ENCODE results near the gene ADAMTS17. TPM values are rescaled to one million over a fixed set of nuclear protein-coding genes. Genes with fewer than 3 reads are reported as not detected.
"Not testable (repeated sequence)": the region's sequence is repeated elsewhere in the genome, so short reads cannot be mapped to it uniquely, and the experiment has no call there.

ADAMTS17 gene
- total RNA-seq, 1 donor from 2014 or later: 1.4 TPM

DNA sequence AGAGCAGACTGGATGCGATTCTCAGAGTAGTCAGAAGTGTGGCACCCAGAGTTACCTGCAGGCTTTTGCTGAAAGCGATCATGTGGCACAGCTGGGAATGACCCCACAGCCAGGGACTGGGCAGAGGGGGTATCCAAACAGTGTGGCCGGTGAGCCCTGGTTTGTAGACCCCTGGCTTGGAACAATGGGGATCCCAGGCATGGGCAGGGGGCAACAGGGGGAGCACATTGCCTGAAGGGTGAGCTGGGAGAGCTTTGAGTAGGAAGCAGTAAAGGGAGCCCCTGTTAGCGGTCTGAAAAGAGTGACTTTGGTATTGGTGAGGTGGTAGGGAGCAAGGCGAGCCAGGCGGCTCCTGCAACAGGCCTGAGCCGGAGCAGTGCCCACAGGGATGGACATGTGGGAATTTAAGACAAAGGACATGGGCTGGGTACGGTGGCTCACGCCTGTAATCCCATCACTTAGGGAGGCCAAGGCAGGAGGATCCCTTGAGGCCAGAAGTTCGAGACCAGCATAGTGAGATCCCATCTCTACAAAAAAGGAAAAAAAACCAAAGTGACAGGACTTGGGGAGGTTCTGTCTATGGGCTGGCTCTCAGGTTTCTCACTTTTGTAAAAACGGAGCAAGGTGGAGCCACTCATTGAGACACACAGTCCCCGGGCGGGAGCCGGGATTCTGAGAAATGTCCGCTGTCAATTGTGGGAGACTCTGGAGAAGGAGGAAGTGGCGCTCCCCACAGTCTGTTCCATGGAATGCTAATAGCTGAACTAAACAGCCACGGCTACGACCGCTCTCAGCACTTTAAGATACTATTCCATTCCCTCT, 384.7 kb downstream of the ADAMTS17 start:
- intact Hi-C loops (cut with DNase I): no loop called here
- ATAC-seq: no peak
- no peak for DNase-seq (ENCODE audit: missing footprints)

DNA sequence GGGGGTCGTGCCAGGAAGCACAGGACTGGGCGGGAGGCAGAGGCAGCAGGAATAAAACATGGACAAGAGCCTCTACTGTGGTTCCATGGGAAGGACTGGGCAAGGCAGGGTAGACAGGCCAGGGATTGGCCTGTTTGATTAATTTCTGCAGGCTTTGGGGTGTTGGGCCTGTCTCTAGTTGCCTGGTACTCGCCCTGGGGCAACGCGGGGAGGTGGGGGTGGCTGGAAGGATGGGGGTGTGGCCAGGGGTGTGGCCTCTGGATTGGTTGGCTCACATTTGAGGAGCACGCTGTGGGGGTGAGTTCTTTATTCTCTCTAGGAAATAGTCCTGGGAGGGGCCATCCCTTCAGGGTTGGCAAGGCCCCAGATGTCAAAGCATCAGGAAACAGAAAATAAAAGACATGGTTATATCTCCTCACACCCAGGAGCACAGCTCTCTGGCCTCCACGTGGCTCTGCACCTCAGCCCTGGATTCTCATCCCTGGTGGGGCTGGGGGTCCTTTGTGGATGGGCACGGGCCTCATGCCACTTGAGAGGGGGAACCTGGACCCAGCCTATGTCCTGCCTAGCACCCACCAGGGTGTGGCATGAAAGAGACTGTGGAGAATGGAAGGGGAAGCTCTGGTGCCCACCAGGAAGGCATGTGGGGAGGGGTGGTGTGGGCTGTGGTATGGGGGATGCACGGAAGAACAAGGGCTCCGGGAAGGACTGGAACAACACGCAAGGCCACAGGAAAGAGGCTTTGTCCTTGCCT, 385.6 kb downstream of the ADAMTS17 start:
- DNase-seq (ENCODE audit: missing footprints) (no peak), ATAC-seq (no peak)
- intact Hi-C loops (cut with DNase I): no loop called here

GRCh38 chr15:99955532-99955931, 386.2 kb downstream of the ADAMTS17 start:
- DNase-seq (ENCODE audit: missing footprints) (no peak), ATAC-seq (no peak)
- intact Hi-C loops (cut with DNase I): no loop called here

GRCh38 chr15:99955181-99955525, 386.6 kb downstream of the ADAMTS17 start:
- intact Hi-C loops (cut with DNase I): no loop called here
- DNase-seq (ENCODE audit: missing footprints) (no peak), ATAC-seq (no peak)

DNA sequence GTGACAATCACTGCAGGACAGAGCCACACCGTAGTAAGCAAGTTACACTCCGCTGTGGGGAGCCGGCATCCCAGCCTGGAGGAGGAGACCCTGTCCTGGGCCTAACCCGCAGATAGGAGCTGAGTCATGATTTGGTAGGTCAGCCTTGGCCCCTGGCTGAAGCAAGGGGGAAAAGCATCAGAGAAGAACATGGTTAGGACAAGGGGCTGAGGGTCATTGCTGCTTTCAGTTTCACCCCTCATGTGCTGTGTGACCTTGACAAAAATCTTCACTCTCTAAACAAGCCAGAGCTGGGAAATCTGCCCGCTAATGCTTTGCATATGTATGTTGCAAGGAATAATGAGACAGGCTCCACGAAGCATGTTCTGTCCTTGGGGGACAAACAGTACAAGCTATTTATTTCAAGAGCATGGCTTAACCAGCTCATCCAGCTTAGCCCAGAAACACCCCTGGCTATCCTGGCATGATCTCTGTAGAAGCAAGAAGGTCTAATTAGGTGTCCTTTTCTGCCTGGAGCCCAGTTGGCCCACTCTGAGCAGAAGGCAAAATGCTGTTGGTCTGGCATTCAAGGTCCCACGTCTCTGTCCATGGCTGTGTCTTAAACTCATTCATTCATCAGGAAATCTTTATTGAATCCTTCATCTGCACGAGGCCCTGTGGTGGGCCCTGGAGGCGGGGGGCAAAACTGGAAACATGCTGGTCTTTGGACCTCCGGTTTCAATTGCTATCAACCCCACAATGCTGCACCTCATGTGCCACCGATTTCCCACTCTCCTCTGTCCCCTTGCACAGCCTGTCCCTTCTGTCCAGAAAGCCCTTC, 387.2 kb downstream of the ADAMTS17 start:
- DNase-seq (ENCODE audit: missing footprints): no peak
- intact Hi-C loops (cut with DNase I): no loop called here

GRCh38 chr15:99953886-99954285, 387.9 kb downstream of the ADAMTS17 start:
- no peak for ATAC-seq
- intact Hi-C loops (cut with DNase I): no loop called here
- no peak for DNase-seq (ENCODE audit: missing footprints)

More for the DNA sequence above, 387.2 kb downstream of the ADAMTS17 start:
- ATAC-seq: no peak

DNA sequence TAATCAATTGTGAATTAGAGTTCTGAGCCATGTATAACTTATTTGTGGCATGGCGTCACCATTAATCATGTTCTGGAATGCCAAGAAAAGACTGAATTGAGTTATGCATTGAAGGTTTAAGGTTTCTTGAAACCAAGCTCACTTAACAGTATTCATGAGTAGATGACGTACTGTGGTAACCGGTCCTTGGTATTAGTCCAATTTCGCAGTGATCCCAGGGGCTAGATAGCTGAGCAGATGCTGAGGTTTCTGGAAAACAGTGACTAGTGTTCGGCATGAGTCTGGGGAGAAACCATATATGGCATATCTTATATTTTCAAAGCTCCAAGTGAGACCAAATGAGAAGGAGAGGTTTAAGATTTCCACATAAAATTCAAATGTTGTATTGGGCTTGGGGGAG, 390.3 kb downstream of the ADAMTS17 start:
- intact Hi-C loops (cut with DNase I): no loop called here
- ATAC-seq: no peak
- no peak for DNase-seq (ENCODE audit: missing footprints)

GRCh38 chr15:99944131-99944530, 397.6 kb downstream of the ADAMTS17 start:
- intact Hi-C loops (cut with DNase I): no loop called here
- ATAC-seq (no peak), DNase-seq (ENCODE audit: missing footprints) (no peak)

- DNase-seq (ENCODE audit: missing footprints) (no peak), ATAC-seq (no peak)
- intact Hi-C loops (cut with DNase I): no loop called here
These were observed 398.3 kb downstream of the ADAMTS17 start for GRCh38 chr15:99943466-99943865.

DNA sequence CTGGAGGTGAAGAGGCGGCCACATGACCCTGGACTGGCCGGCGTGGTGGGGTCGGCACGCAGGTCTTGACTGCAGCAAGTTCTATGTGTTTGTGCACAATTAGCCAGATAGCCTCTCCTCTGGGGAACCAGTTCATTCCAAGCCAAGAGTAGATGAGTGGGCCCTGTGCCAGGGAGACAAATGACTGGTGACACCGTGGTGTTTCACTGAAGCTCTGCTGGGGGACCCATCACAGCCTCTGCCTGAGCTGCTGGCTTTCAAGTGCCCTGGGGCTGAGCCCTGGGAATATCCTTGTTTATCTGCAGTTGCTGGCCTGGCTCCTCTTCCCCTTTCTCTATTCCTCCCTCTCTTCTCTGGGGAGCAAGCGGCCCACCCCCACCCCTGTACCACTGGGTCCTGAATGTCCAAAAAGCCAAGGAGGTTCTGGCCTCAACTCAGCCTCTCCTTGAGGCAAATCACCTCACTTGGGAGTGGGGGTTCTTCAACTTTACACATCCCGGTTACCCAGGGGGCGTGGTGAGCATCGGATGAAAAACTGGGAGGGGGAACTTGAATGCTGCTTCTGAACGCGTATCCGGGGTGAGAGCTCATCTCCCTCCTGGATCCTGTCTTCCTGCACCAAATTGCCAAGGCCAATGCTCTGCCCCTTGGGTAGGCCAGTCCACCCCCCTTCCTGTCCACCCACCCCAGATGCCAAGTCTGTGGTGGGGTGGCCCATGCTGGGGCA, 408.9 kb downstream of the ADAMTS17 start:
- DNase-seq (ENCODE audit: missing footprints) (no peak), ATAC-seq (no peak)
- intact Hi-C loops (cut with DNase I): loop anchor here (10.0 kb wide), 1 partner anchor 642 kb away; no protein-coding TSS in a partner anchor

DNA sequence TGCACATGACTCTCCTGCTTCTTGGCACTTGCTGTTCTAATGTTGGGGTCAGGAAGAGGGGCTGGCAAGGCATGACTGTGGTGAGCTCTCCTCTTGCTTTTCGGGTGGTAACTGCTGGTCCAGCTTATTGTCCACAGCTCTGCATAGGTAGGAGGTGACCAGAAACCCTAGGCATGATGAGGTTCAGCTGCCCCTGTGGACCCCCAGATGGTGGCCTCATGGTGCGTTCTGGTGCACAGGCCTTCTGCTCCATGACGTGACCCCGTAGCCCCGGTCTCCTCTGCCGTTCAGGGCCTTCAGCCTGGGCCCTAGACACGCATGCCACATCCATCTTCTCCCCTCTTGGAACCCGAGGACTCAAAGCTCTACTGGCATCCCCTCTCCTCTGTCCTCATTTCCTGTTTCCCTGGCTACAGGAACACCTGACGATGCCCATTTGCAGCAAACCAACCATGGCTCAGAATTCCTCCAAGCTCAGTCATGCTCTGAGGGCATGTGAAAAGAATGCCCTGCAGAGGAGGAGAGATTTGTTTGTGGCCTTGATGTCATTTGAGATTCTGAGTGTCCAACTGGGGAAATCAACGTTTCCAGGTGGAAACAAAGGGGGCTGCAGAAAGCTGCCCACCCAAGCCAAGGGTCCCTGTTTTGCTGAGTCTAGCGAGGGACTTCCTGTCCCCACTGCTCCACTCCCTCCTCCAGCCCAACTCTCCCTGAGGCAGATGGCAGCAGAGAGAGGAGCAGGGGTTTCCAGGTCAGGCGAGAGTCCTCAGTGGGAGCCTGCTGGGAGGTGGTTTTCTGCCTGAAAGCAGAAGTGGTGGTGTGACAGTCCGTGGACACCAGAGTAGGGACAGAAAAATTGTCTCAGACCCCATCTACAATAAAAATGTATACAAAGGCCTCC, 409.8 kb downstream of the ADAMTS17 start:
- intact Hi-C loops (cut with DNase I): loop anchor here (10.0 kb wide), 1 partner anchor 643 kb away; no protein-coding TSS in a partner anchor
- ATAC-seq: no peak

GRCh38 chr15:99930696-99931095, 411.1 kb downstream of the ADAMTS17 start:
- ATAC-seq (no peak), DNase-seq (ENCODE audit: missing footprints) (no peak)
- intact Hi-C loops (cut with DNase I): loop anchor here (10.0 kb wide), 1 partner anchor 644 kb away; no protein-coding TSS in a partner anchor

More for the DNA sequence above, 409.8 kb downstream of the ADAMTS17 start:
- no peak for DNase-seq (ENCODE audit: missing footprints)

- no peak for ATAC-seq
- no peak for DNase-seq (ENCODE audit: missing footprints)
- intact Hi-C loops (cut with DNase I): loop anchor here (2.0 kb wide), 2 partner anchors 204 to 414 kb away; no protein-coding TSS in a partner anchor
These were observed 412.5 kb downstream of the ADAMTS17 start for GRCh38 chr15:99929266-99929665.

DNA sequence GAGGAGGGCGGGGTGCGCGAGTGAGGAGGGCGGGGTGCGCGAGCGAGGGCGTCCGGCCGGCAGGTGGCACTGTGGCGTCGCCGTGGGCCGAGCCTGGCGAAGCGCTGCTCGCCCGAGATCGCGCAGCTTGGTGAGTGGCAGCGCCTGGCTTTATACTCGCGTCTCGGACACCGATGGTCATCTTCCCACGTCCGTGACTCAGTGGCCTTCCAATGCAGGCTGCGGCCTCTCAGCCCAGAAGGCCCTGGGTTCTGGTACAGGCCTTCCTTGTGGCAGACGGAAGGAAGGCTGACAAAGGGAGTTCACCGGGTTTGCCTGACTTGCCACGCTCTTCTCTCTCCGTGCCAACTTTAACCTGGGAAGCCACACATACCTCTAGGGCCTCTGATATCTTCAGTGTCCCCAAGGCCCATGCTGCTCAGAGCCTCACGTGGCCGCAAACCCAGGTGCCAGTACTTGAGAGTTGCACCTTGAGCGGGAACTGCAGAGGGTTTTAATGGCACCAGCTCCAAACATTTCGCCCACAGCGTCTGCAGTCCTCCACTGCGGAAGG, 413.3 kb downstream of the ADAMTS17 start:
- peak; percentile 90 for ATAC-seq
- intact Hi-C loops (cut with DNase I): loop anchor here (2.0 kb wide), 2 partner anchors 204 to 414 kb away; no protein-coding TSS in a partner anchor

GRCh38 chr15:99926532-99926931, 415.2 kb downstream of the ADAMTS17 start:
- ATAC-seq; intact Hi-C loops (cut with DNase I); DNase-seq (ENCODE audit: missing footprints): not testable (repeated sequence)

More for the DNA sequence above, 413.3 kb downstream of the ADAMTS17 start:
- peak; percentile 92 for DNase-seq (ENCODE audit: missing footprints)

GRCh38 chr15:99925661-99926461, 415.9 kb downstream of the ADAMTS17 start:
- ATAC-seq (peak; percentile 68), DNase-seq (ENCODE audit: missing footprints) (peak; percentile 73)
- intact Hi-C loops (cut with DNase I): no loop called here
